Activated naive CD8-positive, alpha-beta T cell treated with anti-CD3 and anti-CD28 coated beads, Interleukin-2, amount 10 ng/mL, durations not matched to agents 7 days and 5 days (primary cell): Measurements from ENCODE around the gene SERPINA1. TPM values are rescaled to one million over a fixed set of nuclear protein-coding genes. Genes with fewer than 3 reads are reported as not detected.

Experiments
- ATAC-seq: fragments of 150-1000 bp; cut with Tn5 transposase; one replicate; pipeline ENCODE4 v1.10.0; 2021; ENCODE audit warnings: low read depth, moderate library complexity
- POLR2A ChIA-PET: fragments of 350-600 bp; sonication (Branson Sonifier 250); formaldehyde crosslinking; loops from one replicate; lab custom pipeline; 2021; ENCODE audit warnings: antibody characterized with exemption; lab: Charles Lee
- DNase-seq: peaks from one replicate; pipeline ENCODE4 v3.0.0; 2021
- H3K27ac Mint-ChIP-seq: one replicate; pipeline ENCODE4 v1.8.0; 2022; ENCODE audit warnings: mild to moderate bottlenecking, mixed read lengths
- H3K27me3 Mint-ChIP-seq: one replicate; pipeline ENCODE4 v1.8.0; 2022; ENCODE audit warnings: mild to moderate bottlenecking, moderate library complexity, mixed read lengths
- H3K36me3 Mint-ChIP-seq: one replicate; pipeline ENCODE4 v1.8.0; 2021; ENCODE audit warnings: mild to moderate bottlenecking, mixed read lengths
- H3K4me1 Mint-ChIP-seq: one replicate; pipeline ENCODE4 v1.8.0; 2021; ENCODE audit warnings: mixed read lengths
- H3K4me3 Mint-ChIP-seq: one replicate; pipeline ENCODE4 v1.8.0; 2022; ENCODE audit warnings: mild to moderate bottlenecking, moderate library complexity, mixed read lengths
- H3K9me3 Mint-ChIP-seq: one replicate; pipeline ENCODE4 v1.8.0; 2021; ENCODE audit warnings: mixed read lengths
- total RNA-seq, 2 experiments: library from RNA; stranded (reverse); gene quantifications; one replicate each; pipeline ENCODE4 v1.2.3, GENCODE V29; 2021

The SERPINA1 gene
- total RNA-seq, 2 experiments from 2014 or later: 0.20 TPM; not detected in 1

- no peaks in the 10 kb centered on the region for H3K4me1 Mint-ChIP-seq
- no peaks in the 10 kb centered on the region for H3K9me3 Mint-ChIP-seq
- H3K4me3 Mint-ChIP-seq: no peak overlapping the region
- no peaks in the 10 kb centered on the region for H3K36me3 Mint-ChIP-seq
- ATAC-seq (no peak), DNase-seq (no peak)
- no peak overlapping the region for H3K27ac Mint-ChIP-seq
- H3K27me3 Mint-ChIP-seq: peaks cover 23% of the 10 kb centered on the region
- POLR2A ChIA-PET: no interaction called here
Measured at GRCh38 chr14:94332063-94332583, 56.3 kb downstream of the SERPINA1 start.

- Mint-ChIP-seq H3K27ac (no peak overlapping the region), H3K36me3 (no peaks in the 10 kb centered on the region), H3K4me3 (no peak overlapping the region), H3K27me3 (peaks cover 23% of the 10 kb centered on the region), H3K4me1 (no peaks in the 10 kb centered on the region), H3K9me3 (no peaks in the 10 kb centered on the region)
- POLR2A ChIA-PET: no interaction called here
- ATAC-seq (no peak), DNase-seq (no peak)
Measured at GRCh38 chr14:94331462-94331861, 56.9 kb downstream of the SERPINA1 start.

GRCh38 chr14:94330857-94331256 is 57.5 kb downstream of the SERPINA1 start:
- ATAC-seq: no peak
- H3K4me1 Mint-ChIP-seq: no peaks in the 10 kb centered on the region
- peaks cover 23% of the 10 kb centered on the region for H3K27me3 Mint-ChIP-seq

GRCh38 chr14:94330432-94330831 is 58.0 kb downstream of the SERPINA1 start:
- DNase-seq (no peak), ATAC-seq (no peak)
- Mint-ChIP-seq H3K9me3 (no peaks in the 10 kb centered on the region), H3K4me3 (no peak overlapping the region), H3K36me3 (no peaks in the 10 kb centered on the region), H3K4me1 (no peaks in the 10 kb centered on the region), H3K27me3 (peaks cover 22% of the 10 kb centered on the region), H3K27ac (no peak overlapping the region)
- POLR2A ChIA-PET: no interaction called here

More at GRCh38 chr14:94330857-94331256, 57.5 kb downstream of the SERPINA1 start:
- POLR2A ChIA-PET: no interaction called here
- Mint-ChIP-seq H3K27ac (no peak overlapping the region), H3K36me3 (no peaks in the 10 kb centered on the region), H3K4me3 (no peak overlapping the region), H3K9me3 (no peaks in the 10 kb centered on the region)
- no peak for DNase-seq

GRCh38 chr14:94329857-94330256 is 58.5 kb downstream of the SERPINA1 start:
- Mint-ChIP-seq H3K4me1 (no peaks in the 10 kb centered on the region), H3K9me3 (no peaks in the 10 kb centered on the region), H3K27ac (no peak overlapping the region), H3K27me3 (peaks cover 20% of the 10 kb centered on the region), H3K4me3 (no peak overlapping the region), H3K36me3 (no peaks in the 10 kb centered on the region)
- POLR2A ChIA-PET: no interaction called here
- ATAC-seq (no peak), DNase-seq (no peak)

DNA sequence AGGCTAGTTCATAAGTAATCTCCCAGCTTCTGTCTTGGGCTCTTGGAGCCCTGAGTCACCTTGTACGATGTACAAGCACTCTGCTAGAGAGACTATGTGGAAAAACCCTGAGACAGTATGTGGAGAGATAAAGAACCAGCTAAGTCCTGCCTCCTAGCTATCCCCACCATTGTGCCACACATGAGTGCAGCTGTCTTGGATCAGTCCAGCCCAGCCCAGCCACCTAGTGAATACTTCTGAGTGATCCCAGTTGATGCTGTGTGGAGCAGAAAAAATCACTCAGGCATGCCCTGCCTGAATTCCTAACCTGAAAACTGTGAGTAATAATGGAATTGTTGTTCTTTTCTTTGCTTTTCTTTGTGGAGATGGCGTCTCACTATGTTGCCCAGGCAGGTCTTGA is 60.2 kb downstream of the SERPINA1 start:
- Mint-ChIP-seq H3K27ac (no peak overlapping the region), H3K9me3 (no peaks in the 10 kb centered on the region), H3K4me3 (no peak overlapping the region), H3K36me3 (no peaks in the 10 kb centered on the region), H3K4me1 (no peaks in the 10 kb centered on the region), H3K27me3 (peaks cover 12% of the 10 kb centered on the region)
- POLR2A ChIA-PET: no interaction called here
- DNase-seq (no peak), ATAC-seq (no peak)

Other genes starting within 250 kb of the SERPINA1 start
- gene PPP4R4, start 214.3 kb downstream of the SERPINA1 start, total RNA-seq: under 1 TPM; 0.47 to 0.57 TPM
- not detected for gene SERPINA10, start 95.3 kb downstream of the SERPINA1 start, total RNA-seq
- not detected for gene SERPINA6, start 65.3 kb downstream of the SERPINA1 start, total RNA-seq
- gene SERPINA2, start 21.9 kb downstream of the SERPINA1 start, total RNA-seq: not detected
- not detected for gene SERPINA11, start 64.2 kb upstream of the SERPINA1 start, total RNA-seq
- gene SERPINA9, start 87.6 kb upstream of the SERPINA1 start, total RNA-seq: not detected
- not detected for gene SERPINA12, start 120.9 kb upstream of the SERPINA1 start, total RNA-seq
- gene SERPINA4, start 172.8 kb upstream of the SERPINA1 start, total RNA-seq: not detected
- gene SERPINA5, start 192.8 kb upstream of the SERPINA1 start, total RNA-seq: not detected
- gene SERPINA3, start 223.8 kb upstream of the SERPINA1 start, total RNA-seq: not detected